K562 (cell line): Measurements from ENCODE around the gene KLHL22. TPM values are rescaled to one million over a fixed set of nuclear protein-coding genes. Genes with fewer than 3 reads are reported as not detected.

Source experiments
- BCL6 ChIP-seq: fragments of 250-450 bp; sonication (Bioruptor Pico); IDR thresholded peaks from 2 replicates; pipeline ENCODE4 v1.4.0; 2020
- BMI1 ChIP-seq: fragments of 150-350 bp; IDR thresholded peaks from 2 replicates; pipeline ENCODE4 v1.6.1; 2014; ENCODE audit warnings: low read length
- CBX8 ChIP-seq: fragments of 200-600 bp; sonication (generic); IDR thresholded peaks from 2 replicates; pipeline ENCODE4 v1.6.1; 2012; ENCODE audit warnings: borderline replicate concordance, mixed run types, low read depth, mild to moderate bottlenecking, moderate library complexity, mixed read lengths, low read length, control low read depth, inconsistent platforms; ENCODE audit not compliant: poor library complexity, severe bottlenecking; ENCODE audit errors: extremely low read depth
- HDGF ChIP-seq: fragments of 450-650 bp; IDR thresholded peaks from 2 replicates; pipeline ENCODE4 v1.6.1; 2016
- HOXB6 ChIP-seq: fragments of 250-450 bp; sonication (Bioruptor Pico); IDR thresholded peaks from 2 replicates; pipeline ENCODE4 v1.5.1; 2022; ENCODE audit warnings: mild to moderate bottlenecking, borderline replicate concordance
- JUN ChIP-seq, 2 experiments: sonication (generic) in 1 of 2; formaldehyde crosslinking in 1 of 2; IDR thresholded peaks; 2 replicates each; pipeline versions ENCODE4 v1.6.1 to v1.8.0; 2012 to 2022; ENCODE audit warnings: borderline replicate concordance in 2 of 2, mild to moderate bottlenecking in 2 of 2, improper control_type of control experiment in 1 of 2, low read depth in 1 of 2, low read length in 1 of 2, missing genetic modification reagents in 1 of 2
- JUNB ChIP-seq: fragments of 450-650 bp; formaldehyde crosslinking; conservative IDR thresholded peaks from 2 replicates; pipeline ENCODE4 v1.4.0; 2020; ENCODE audit warnings: mild to moderate bottlenecking
- L3MBTL2 ChIP-seq: fragments of 450-650 bp; IDR thresholded peaks from 2 replicates; pipeline ENCODE4 v1.6.1; 2016; ENCODE audit warnings: mild to moderate bottlenecking, moderate library complexity
- MAFG ChIP-seq: fragments of 450-650 bp; conservative IDR thresholded peaks from 2 replicates; pipeline ENCODE4 v1.6.1; 2016; ENCODE audit warnings: missing genetic modification characterization, missing compliant biosample characterization
- MEIS2 ChIP-seq: fragments of 450-650 bp; IDR thresholded peaks from 2 replicates; pipeline ENCODE4 v1.6.1; 2014; ENCODE audit warnings: mild to moderate bottlenecking; ENCODE audit not compliant: partially characterized antibody
- NCOA2 ChIP-seq, 2 experiments: fragments of 450-650 bp; IDR thresholded peaks; 2 replicates each; pipeline ENCODE4 v1.6.1; 2018; ENCODE audit warnings: mild to moderate bottlenecking in 2 of 2, moderate library complexity in 1 of 2; ENCODE audit not compliant: partially characterized antibody in 2 of 2
- NUFIP1 ChIP-seq: fragments of 450-650 bp; IDR thresholded peaks from 2 replicates; pipeline ENCODE4 v1.6.1; 2018; ENCODE audit not compliant: partially characterized antibody
- PHF21A ChIP-seq: fragments of 450-650 bp; IDR thresholded peaks from 2 replicates; pipeline ENCODE4 v1.6.1; 2017; ENCODE audit warnings: low read depth, borderline replicate concordance
- RBM14 ChIP-seq: fragments of 200-400 bp; formaldehyde crosslinking; IDR thresholded peaks from 2 replicates; pipeline ENCODE4 v1.6.1; 2018; ENCODE audit warnings: low read depth, mild to moderate bottlenecking, low read length, moderate library complexity, borderline replicate concordance; ENCODE audit not compliant: insufficient read depth
- SIN3A ChIP-seq, 2 experiments: fragments of 150-350 bp in 1 of 2; IDR thresholded peaks; 2 replicates each; pipeline ENCODE4 v1.6.1; 2011 to 2016; ENCODE audit warnings: borderline replicate concordance in 2 of 2, low read depth in 2 of 2, low read length in 2 of 2, mild to moderate bottlenecking in 2 of 2, moderate library complexity in 2 of 2; ENCODE audit not compliant: control insufficient read depth in 1 of 2
- ZNF76 ChIP-seq: fragments of 250-450 bp; sonication (Bioruptor Pico); IDR thresholded peaks from 2 replicates; pipeline ENCODE4 v1.4.0; 2020; ENCODE audit warnings: mild to moderate bottlenecking, moderate library complexity, borderline replicate concordance
- polyA plus RNA-seq, 8 experiments: library from polyadenylated mRNA; depleted of rRNA in 4 of 8; stranded (reverse) in 5 of 8; unstranded in 3 of 8; fragments of >200 nt; fragmentation: Nextera tagmentation in 2 of 8; fragmentation: Illumina TruSeq in 1 of 8; extraction: Ambion mirVana in 2 of 8; extraction: Trizol in 1 of 8; gene quantifications; 2 replicates each; pipeline versions ENCODE4 v1.2.1 to v1.2.3, GENCODE V29; 2011 to 2014; ENCODE audit warnings: inconsistent platforms in 1 of 8, missing spikeins in 1 of 8
- total RNA-seq, 7 experiments: library from RNA; depleted of rRNA in 6 of 7; stranded (reverse); fragments of >200 nt in 6 of 7; fragmentation: Illumina TruSeq in 2 of 7; extraction: Trizol in 2 of 7; gene quantifications; 2 replicates each; pipeline versions ENCODE4 v1.2.1 to v1.2.3, GENCODE V29; 2011 to 2021; ENCODE audit warnings: low replicate concordance in 1 of 7
- TF ChIP-seq, protein P1 (sequence below), 2 experiments: fragments of 450-650 bp; formaldehyde crosslinking in 1 of 2; IDR thresholded peaks; 2 replicates each; pipeline versions ENCODE4 v1.4.0 to v1.6.1; 2014 to 2020; ENCODE audit warnings: mild to moderate bottlenecking in 2 of 2, borderline replicate concordance in 1 of 2, low read depth in 1 of 2
- TF ChIP-seq, protein P2 (sequence below): sonication (generic); formaldehyde crosslinking; IDR thresholded peaks from 2 replicates; pipeline ENCODE4 v1.9.0; 2022; ENCODE audit warnings: mild to moderate bottlenecking, missing genetic modification reagents

KLHL22 gene
- total and polyA plus RNA-seq, 9 of the 15 experiments (the other 6 are each of a cell fraction or from before 2014, with no cell fraction given) = 1.3 to 25.6 (median 15.2) TPM

DNA sequence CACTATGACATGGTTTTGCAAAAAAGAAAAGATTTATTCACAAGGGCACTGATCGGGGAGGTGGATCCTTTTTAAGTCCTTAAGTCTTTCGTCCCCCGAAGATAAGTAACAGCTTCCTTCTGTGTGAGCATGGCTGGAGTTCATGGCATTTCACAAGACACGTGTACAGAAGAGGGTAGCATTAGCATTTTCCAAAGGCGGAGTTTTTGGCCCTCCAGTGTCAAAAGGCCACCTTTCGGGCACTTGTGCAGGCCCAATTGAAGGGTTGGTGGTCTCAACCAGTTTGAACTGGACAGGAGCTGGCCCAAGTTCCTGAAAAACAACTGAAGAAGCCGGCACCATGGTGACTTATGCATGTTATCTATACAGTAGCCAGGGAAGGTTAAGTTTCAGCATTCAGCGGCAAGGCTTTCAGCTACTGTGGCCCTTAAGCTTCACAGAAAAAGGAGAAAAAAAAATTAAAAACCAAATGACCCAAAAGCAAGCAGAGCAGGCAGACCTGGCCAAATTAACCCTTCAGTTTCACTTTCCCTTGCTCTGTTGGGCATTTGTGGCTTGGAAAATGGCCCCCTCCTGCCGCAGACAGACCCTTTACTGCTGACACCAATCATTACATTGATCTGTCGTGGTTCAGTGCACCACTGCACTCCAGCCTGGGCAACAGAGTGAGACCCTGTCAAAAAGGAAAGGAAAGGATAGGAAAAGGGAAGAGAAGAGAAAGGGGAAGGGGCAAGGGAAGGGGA lies 83.0 kb downstream of the KLHL22 start (continued):
- TF ChIP-seq BCL6 (no peak), MEIS2 (peak; percentile 68), BMI1 (no peak), RBM14 (no peak), CBX8 (no peak), L3MBTL2 (peak; percentile 88), HOXB6 (CRISPR knock-in tag) (0 out of 2 replicates have a peak, but pooled peaks have one; percentile 55), JUN (IDR thresholded peaks at IDR 0.05; ENCODE audit: borderline replicate concordance, low read depth, low read length) (0 out of 2 replicates have a peak, but pooled peaks have one; percentile 33), JUN (CRISPR knock-in tag; IDR thresholded peaks at IDR 0.05; ENCODE audit: borderline replicate concordance) (no peak), HDGF (peak; percentile 50; the same call in 1 of the 2 replicates), MAFG (tag) (no peak), PHF21A (no peak), NCOA2 (IDR thresholded peaks at IDR 0.05; ENCODE audit: partially characterized antibody in 2 of 2) (no peak), SIN3A (IDR thresholded peaks at IDR 0.05; ENCODE audit: borderline replicate concordance in 2 of 2, control insufficient read depth in 1 of 2, low read depth in 2 of 2, low read length in 2 of 2) (no peak), JUNB (no peak), NUFIP1 (no peak), ZNF76 (CRISPR knock-in tag) (0 out of 2 replicates have a peak, but pooled peaks have one; percentile 11)
- TF ChIP-seq, protein P1, sequence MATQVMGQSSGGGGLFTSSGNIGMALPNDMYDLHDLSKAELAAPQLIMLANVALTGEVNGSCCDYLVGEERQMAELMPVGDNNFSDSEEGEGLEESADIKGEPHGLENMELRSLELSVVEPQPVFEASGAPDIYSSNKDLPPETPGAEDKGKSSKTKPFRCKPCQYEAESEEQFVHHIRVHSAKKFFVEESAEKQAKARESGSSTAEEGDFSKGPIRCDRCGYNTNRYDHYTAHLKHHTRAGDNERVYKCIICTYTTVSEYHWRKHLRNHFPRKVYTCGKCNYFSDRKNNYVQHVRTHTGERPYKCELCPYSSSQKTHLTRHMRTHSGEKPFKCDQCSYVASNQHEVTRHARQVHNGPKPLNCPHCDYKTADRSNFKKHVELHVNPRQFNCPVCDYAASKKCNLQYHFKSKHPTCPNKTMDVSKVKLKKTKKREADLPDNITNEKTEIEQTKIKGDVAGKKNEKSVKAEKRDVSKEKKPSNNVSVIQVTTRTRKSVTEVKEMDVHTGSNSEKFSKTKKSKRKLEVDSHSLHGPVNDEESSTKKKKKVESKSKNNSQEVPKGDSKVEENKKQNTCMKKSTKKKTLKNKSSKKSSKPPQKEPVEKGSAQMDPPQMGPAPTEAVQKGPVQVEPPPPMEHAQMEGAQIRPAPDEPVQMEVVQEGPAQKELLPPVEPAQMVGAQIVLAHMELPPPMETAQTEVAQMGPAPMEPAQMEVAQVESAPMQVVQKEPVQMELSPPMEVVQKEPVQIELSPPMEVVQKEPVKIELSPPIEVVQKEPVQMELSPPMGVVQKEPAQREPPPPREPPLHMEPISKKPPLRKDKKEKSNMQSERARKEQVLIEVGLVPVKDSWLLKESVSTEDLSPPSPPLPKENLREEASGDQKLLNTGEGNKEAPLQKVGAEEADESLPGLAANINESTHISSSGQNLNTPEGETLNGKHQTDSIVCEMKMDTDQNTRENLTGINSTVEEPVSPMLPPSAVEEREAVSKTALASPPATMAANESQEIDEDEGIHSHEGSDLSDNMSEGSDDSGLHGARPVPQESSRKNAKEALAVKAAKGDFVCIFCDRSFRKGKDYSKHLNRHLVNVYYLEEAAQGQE (IDR thresholded peaks at IDR 0.05; ENCODE audit: borderline replicate concordance) = peak; percentile 99
- TF ChIP-seq, protein P1 (CRISPR knock-in tag; IDR thresholded peaks at IDR 0.05; ENCODE audit: low read depth) = peak; percentile 20; the same call in 1 of the 2 replicates
- TF ChIP-seq, protein P2, sequence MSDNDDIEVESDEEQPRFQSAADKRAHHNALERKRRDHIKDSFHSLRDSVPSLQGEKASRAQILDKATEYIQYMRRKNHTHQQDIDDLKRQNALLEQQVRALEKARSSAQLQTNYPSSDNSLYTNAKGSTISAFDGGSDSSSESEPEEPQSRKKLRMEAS (CRISPR knock-in tag) = peak; percentile 80; the same call in 1 of the 2 replicates
